ENCODE results near the gene SLC25A22.

SLC25A22 gene

GRCh38 chr11:745428-745827, 52.7 kb downstream of the SLC25A22 start:
- peaks cover 32% of the 10 kb centered on the region for H3K79me2 ChIP-seq (ENCODE audit: insufficient read depth, low read length)
- no peak for TF ChIP-seq EZH2phosphoT487 (IDR thresholded peaks at IDR 0.05; ENCODE audit: borderline replicate concordance)
- TF ChIP-seq CTCF (conservative IDR thresholded peaks at IDR 0.05; ENCODE audit: low read length): no peak
- no peaks in the 10 kb centered on the region for H3K9me2 ChIP-seq (replicated peaks; ENCODE audit: low read depth, low read length)
- H3K4me3 ChIP-seq (ENCODE audit: low read length, poor library complexity, severe bottlenecking): no peak overlapping the region
- no peak overlapping the region for H3K4me2 ChIP-seq (ENCODE audit: low read depth, low read length, poor library complexity, severe bottlenecking)
- no peaks in the 10 kb centered on the region for H3K27me3 ChIP-seq (ENCODE audit: insufficient read depth, low read length, poor library complexity, severe bottlenecking)
- H3K4me1 ChIP-seq (ENCODE audit: insufficient read depth, low read length, poor library complexity, severe bottlenecking): peaks cover 26% of the 10 kb centered on the region
- no peak overlapping the region for H3K9ac ChIP-seq (ENCODE audit: low read depth, low read length, poor library complexity, severe bottlenecking)
- H3F3A ChIP-seq (ENCODE audit: low read depth): no peaks in the 10 kb centered on the region
- H4K20me1 ChIP-seq (ENCODE audit: insufficient read depth, low read length, poor library complexity, severe bottlenecking): peaks cover 19% of the 10 kb centered on the region
- H2AFZ ChIP-seq (ENCODE audit: low read length): no peak overlapping the region
- no peaks in the 10 kb centered on the region for H3K9me3 ChIP-seq (ENCODE audit: insufficient read depth, low read depth, low read length)
- H3K36me3 ChIP-seq (ENCODE audit: insufficient read depth, low read length): no peaks in the 10 kb centered on the region

GRCh38 chr11:742571-743201, 55.4 kb downstream of the SLC25A22 start:
- no peaks in the 10 kb centered on the region for H3F3A ChIP-seq (ENCODE audit: low read depth)
- H3K9ac ChIP-seq (ENCODE audit: low read depth, low read length, poor library complexity, severe bottlenecking): no peak overlapping the region
- no peak overlapping the region for H3K4me3 ChIP-seq (ENCODE audit: low read length, poor library complexity, severe bottlenecking)
- no peaks in the 10 kb centered on the region for H4K20me1 ChIP-seq (ENCODE audit: insufficient read depth, low read length, poor library complexity, severe bottlenecking)
- H3K4me2 ChIP-seq (ENCODE audit: low read depth, low read length, poor library complexity, severe bottlenecking): no peak overlapping the region
- H3K36me3 ChIP-seq (ENCODE audit: insufficient read depth, low read length): no peaks in the 10 kb centered on the region
- H3K9me3 ChIP-seq (ENCODE audit: insufficient read depth, low read depth, low read length): no peaks in the 10 kb centered on the region
- H3K4me1 ChIP-seq (ENCODE audit: insufficient read depth, low read length, poor library complexity, severe bottlenecking): peaks cover 12% of the 10 kb centered on the region
- no peak for TF ChIP-seq EZH2phosphoT487 (IDR thresholded peaks at IDR 0.05; ENCODE audit: borderline replicate concordance)
- TF ChIP-seq CTCF (conservative IDR thresholded peaks at IDR 0.05; ENCODE audit: low read length): no peak
- no peaks in the 10 kb centered on the region for H3K9me2 ChIP-seq (replicated peaks; ENCODE audit: low read depth, low read length)
- H3K79me2 ChIP-seq (ENCODE audit: insufficient read depth, low read length): peaks cover 5% of the 10 kb centered on the region
- no peaks in the 10 kb centered on the region for H3K27me3 ChIP-seq (ENCODE audit: insufficient read depth, low read length, poor library complexity, severe bottlenecking)
- no peak overlapping the region for H2AFZ ChIP-seq (ENCODE audit: low read length)

GRCh38 chr11:742156-742546, 55.9 kb downstream of the SLC25A22 start:
- TF ChIP-seq CTCF (conservative IDR thresholded peaks at IDR 0.05; ENCODE audit: low read length) (no peak), EZH2phosphoT487 (IDR thresholded peaks at IDR 0.05; ENCODE audit: borderline replicate concordance) (no peak)
- H2AFZ ChIP-seq (ENCODE audit: low read length): no peak overlapping the region
- H3K4me2 ChIP-seq (ENCODE audit: low read depth, low read length, poor library complexity, severe bottlenecking): no peak overlapping the region

More at GRCh38 chr11:742156-742546, 55.9 kb downstream of the SLC25A22 start:
- no peaks in the 10 kb centered on the region for H3K9me3 ChIP-seq (ENCODE audit: insufficient read depth, low read depth, low read length)
- H3K9me2 ChIP-seq (replicated peaks; ENCODE audit: low read depth, low read length): no peaks in the 10 kb centered on the region
- peaks cover 12% of the 10 kb centered on the region for H3K4me1 ChIP-seq (ENCODE audit: insufficient read depth, low read length, poor library complexity, severe bottlenecking)
- H4K20me1 ChIP-seq (ENCODE audit: insufficient read depth, low read length, poor library complexity, severe bottlenecking): no peaks in the 10 kb centered on the region
- no peak overlapping the region for H3K9ac ChIP-seq (ENCODE audit: low read depth, low read length, poor library complexity, severe bottlenecking)
- no peak overlapping the region for H3K4me3 ChIP-seq (ENCODE audit: low read length, poor library complexity, severe bottlenecking)
- H3F3A ChIP-seq (ENCODE audit: low read depth): no peaks in the 10 kb centered on the region
- no peaks in the 10 kb centered on the region for H3K36me3 ChIP-seq (ENCODE audit: insufficient read depth, low read length)
- no peaks in the 10 kb centered on the region for H3K79me2 ChIP-seq (ENCODE audit: insufficient read depth, low read length)
- no peaks in the 10 kb centered on the region for H3K27me3 ChIP-seq (ENCODE audit: insufficient read depth, low read length, poor library complexity, severe bottlenecking)

Data from Loucy (cell line).